GM21447 (cell line): Measurements from ENCODE around the gene MS4A18.
"Not testable (repeated sequence)": the region's sequence is repeated elsewhere in the genome, so short reads cannot be mapped to it uniquely, and the experiment has no call there.

Experiments
- ATAC-seq: cut with Tn5 transposase; IDR thresholded peaks from one replicate; pipeline ENCODE4 v1.9.1; 2021; ENCODE audit not compliant: unreplicated experiment

MS4A18 gene

GRCh38 chr11:60734279-60734678 is 9.8 kb downstream of the MS4A18 start:
- ATAC-seq = no peak

- ATAC-seq = no peak
Measured at GRCh38 chr11:60739114-60739513, 14.6 kb downstream of the MS4A18 start.

GRCh38 chr11:60740573-60740972 is 16.1 kb downstream of the MS4A18 start:
- no peak for ATAC-seq

- no peak for ATAC-seq
Measured at GRCh38 chr11:60741421-60741820, 16.9 kb downstream of the MS4A18 start.

GRCh38 chr11:60743058-60743457 is 18.5 kb downstream of the MS4A18 start:
- no peak for ATAC-seq

- ATAC-seq = no peak
Measured at GRCh38 chr11:60744114-60744513, 19.6 kb downstream of the MS4A18 start.

- ATAC-seq = no peak
Measured at GRCh38 chr11:60747359-60747873, 22.9 kb downstream of the MS4A18 start.

- ATAC-seq = no peak
Measured at GRCh38 chr11:60748225-60748624, 23.7 kb downstream of the MS4A18 start.

- no peak for ATAC-seq
Measured at GRCh38 chr11:60748821-60749220, 24.3 kb downstream of the MS4A18 start.

- no peak for ATAC-seq
Measured at GRCh38 chr11:60750911-60751310, 26.4 kb downstream of the MS4A18 start.

- ATAC-seq = no peak
Measured at GRCh38 chr11:60753309-60753708, 28.8 kb downstream of the MS4A18 start.

- ATAC-seq = no peak
Measured at GRCh38 chr11:60754887-60755286, 30.4 kb downstream of the MS4A18 start.

GRCh38 chr11:60756307-60757032 is 31.9 kb downstream of the MS4A18 start, which contains the start of gene MS4A15:
Gene MS4A15, plus strand, starts transcription at chr11:60756867. Its CDS starts 6,867 bp downstream, at chr11:60763734.
- ATAC-seq = no peak

GRCh38 chr11:60757231-60757800 is 32.8 kb downstream of the MS4A18 start:
- no peak for ATAC-seq

GRCh38 chr11:60758671-60759070 is 34.2 kb downstream of the MS4A18 start:
- not testable (repeated sequence) for ATAC-seq

- not testable (repeated sequence) for ATAC-seq
Measured at GRCh38 chr11:60759438-60760225, 35.1 kb downstream of the MS4A18 start.

GRCh38 chr11:60761436-60762190 is 37.1 kb downstream of the MS4A18 start:
- ATAC-seq = no peak

- ATAC-seq = peak; percentile 61
Measured at GRCh38 chr11:60762851-60763691, 38.6 kb downstream of the MS4A18 start.

- no peak for ATAC-seq
Measured at GRCh38 chr11:60763692-60764369, 39.3 kb downstream of the MS4A18 start.
